Body of pancreas (tissue), 4 donors: ENCODE measurements around the gene RELN.

ENCODE experiments used
- POLR2A ChIP-seq, 3 donors: fragments of 450-650 bp; IDR thresholded peaks; one replicate each; pipeline ENCODE4 v1.6.1; 2016; ENCODE audit warnings: antibody characterized with exemption in 3 of 3, mild to moderate bottlenecking in 2 of 3
- TF ChIP-seq, protein P1 (sequence below), 7 experiments: fragments of 450-650 bp in 4 of 7; fragments of 200-600 bp in 3 of 7; sonication (generic) in 3 of 7; IDR thresholded peaks; one replicate each; pipeline ENCODE4 v1.5.1; 2016 to 2019; ENCODE audit warnings: antibody characterized with exemption in 7 of 7

DNA sequence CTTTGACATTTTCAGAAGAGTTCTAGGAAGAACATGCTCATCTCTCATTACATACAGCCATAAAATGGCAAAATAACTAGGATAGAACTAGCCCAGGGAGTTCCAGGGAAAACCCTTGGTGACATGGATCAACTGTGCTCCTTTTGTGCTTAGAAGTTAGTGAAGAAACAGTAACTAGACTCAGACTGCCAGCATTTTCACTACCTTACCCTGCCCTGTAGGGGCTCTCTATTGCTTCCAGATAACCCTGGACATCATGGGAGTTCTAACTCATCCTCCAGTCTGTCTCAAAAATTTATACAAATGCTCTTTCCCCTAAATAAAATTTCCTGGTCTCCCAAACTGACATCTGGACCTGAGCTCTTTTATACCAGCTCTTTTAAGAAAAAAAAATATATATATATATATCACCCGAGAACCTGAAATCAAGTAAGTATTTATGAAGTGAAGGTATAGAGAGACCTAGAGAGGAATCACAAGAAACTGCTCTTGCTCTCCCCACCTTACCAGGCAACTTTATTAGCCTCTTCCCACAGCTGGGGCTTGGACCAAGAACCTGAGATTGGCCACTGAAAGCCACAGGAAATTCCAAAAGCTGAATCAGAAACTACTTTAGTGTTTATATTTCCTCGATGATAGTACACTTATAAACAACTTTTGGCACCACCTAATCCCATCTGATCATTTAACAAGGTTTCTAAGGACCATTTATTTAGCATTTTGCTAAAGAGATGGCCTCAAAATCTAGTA lies 101.4 kb downstream of the RELN start:
- TF ChIP-seq, protein P1, sequence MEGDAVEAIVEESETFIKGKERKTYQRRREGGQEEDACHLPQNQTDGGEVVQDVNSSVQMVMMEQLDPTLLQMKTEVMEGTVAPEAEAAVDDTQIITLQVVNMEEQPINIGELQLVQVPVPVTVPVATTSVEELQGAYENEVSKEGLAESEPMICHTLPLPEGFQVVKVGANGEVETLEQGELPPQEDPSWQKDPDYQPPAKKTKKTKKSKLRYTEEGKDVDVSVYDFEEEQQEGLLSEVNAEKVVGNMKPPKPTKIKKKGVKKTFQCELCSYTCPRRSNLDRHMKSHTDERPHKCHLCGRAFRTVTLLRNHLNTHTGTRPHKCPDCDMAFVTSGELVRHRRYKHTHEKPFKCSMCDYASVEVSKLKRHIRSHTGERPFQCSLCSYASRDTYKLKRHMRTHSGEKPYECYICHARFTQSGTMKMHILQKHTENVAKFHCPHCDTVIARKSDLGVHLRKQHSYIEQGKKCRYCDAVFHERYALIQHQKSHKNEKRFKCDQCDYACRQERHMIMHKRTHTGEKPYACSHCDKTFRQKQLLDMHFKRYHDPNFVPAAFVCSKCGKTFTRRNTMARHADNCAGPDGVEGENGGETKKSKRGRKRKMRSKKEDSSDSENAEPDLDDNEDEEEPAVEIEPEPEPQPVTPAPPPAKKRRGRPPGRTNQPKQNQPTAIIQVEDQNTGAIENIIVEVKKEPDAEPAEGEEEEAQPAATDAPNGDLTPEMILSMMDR (IDR thresholded peaks at IDR 0.05) = no peak
- TF ChIP-seq POLR2A (IDR thresholded peaks at IDR 0.05) = no peak
